ENCODE results near the gene SAMM50.

DNA sequence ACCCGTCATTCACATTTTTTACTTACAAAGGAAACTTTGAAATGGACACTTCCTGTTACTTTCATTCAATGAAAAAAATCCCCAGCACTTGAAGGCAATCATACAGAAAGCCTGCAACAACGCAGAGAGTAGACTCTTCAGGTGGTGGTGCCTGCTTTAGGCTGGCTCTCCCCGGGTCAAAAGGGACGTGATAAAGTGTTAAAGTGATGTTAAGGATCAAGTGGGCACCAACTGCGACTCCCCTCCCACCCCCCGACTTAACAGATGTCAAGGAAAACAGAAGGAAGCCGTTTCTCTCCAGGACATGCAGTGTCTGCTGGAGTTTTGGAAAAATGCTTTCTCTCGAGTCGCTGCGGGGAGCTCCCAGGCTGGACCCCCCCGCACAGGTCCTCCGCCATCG lies 32.1 kb upstream of the SAMM50 start:
- TF ChIP-seq EZH2phosphoT487 (IDR thresholded peaks at IDR 0.05; ENCODE audit: insufficient read depth, low read depth) (no peak), EZH2 (IDR thresholded peaks at IDR 0.05; ENCODE audit: insufficient read depth, poor library complexity, severe bottlenecking) (no peak)

Measured in GM23248 (cell line).